GM23338 (cell line): ENCODE results near the gene ACOXL. TPM values are rescaled to one million over a fixed set of nuclear protein-coding genes. Genes with fewer than 3 reads are reported as not detected.

Experiments used
- ATAC-seq: fragments of 200-7000 bp; cut with Tn5 transposase; 3 replicates; pipeline ENCODE4 v1.9.1; 2020
- DNase-seq: peaks from one replicate; pipeline ENCODE4 v3.0.0-alpha.2; 2015; ENCODE audit warnings: low spot score
- H2AFZ ChIP-seq: fragments of 200-600 bp; sonication (generic); 2 replicates; pipeline ENCODE4 v1.8.0; 2016; ENCODE audit warnings: antibody characterized with exemption, mild to moderate bottlenecking, moderate library complexity
- H3F3A ChIP-seq: fragments of 200-600 bp; sonication (generic); replicated peaks from 2 replicates; pipeline ENCODE4 v1.8.0; 2017; ENCODE audit warnings: antibody characterized with exemption, mixed run types, low read depth
- H3K27ac ChIP-seq: fragments of 200-600 bp; sonication (generic); 2 replicates; pipeline ENCODE4 v1.6.1; 2016; ENCODE audit warnings: low read depth
- H3K27me3 ChIP-seq: fragments of 200-600 bp; sonication (generic); 2 replicates; pipeline ENCODE4 v1.8.0; 2016; ENCODE audit warnings: mild to moderate bottlenecking, mixed run types, moderate library complexity; ENCODE audit not compliant: insufficient read depth
- H3K36me3 ChIP-seq: fragments of 200-600 bp; sonication (generic); 2 replicates; pipeline ENCODE4 v1.8.0; 2016; ENCODE audit warnings: mild to moderate bottlenecking; ENCODE audit not compliant: insufficient read depth
- H3K4me1 ChIP-seq: fragments of 200-600 bp; sonication (generic); 2 replicates; pipeline ENCODE4 v1.8.0; 2016; ENCODE audit warnings: mild to moderate bottlenecking, moderate library complexity; ENCODE audit not compliant: insufficient read depth
- H3K4me2 ChIP-seq: fragments of 200-600 bp; sonication (generic); 2 replicates; pipeline ENCODE4 v1.7.1; 2017; ENCODE audit warnings: mixed run types
- H3K4me3 ChIP-seq: fragments of 200-600 bp; sonication (generic); 2 replicates; pipeline ENCODE4 v1.6.1; 2016; ENCODE audit warnings: mixed run types
- H3K79me2 ChIP-seq: fragments of 200-600 bp; sonication (generic); replicated peaks from 2 replicates; pipeline ENCODE4 v1.8.0; 2017; ENCODE audit warnings: mild to moderate bottlenecking; ENCODE audit not compliant: insufficient read depth
- H3K9me2 ChIP-seq: fragments of 200-600 bp; sonication (generic); 2 replicates; pipeline ENCODE4 v1.8.0; 2017; ENCODE audit not compliant: insufficient read depth
- H4K20me1 ChIP-seq: fragments of 200-600 bp; sonication (generic); replicated peaks from 2 replicates; pipeline ENCODE4 v1.8.0; 2017; ENCODE audit warnings: mild to moderate bottlenecking; ENCODE audit not compliant: insufficient read depth
- H3K27ac Mint-ChIP-seq: 2 replicates; pipeline ENCODE4 v1.8.0; 2020; ENCODE audit warnings: inconsistent platforms, mild to moderate bottlenecking, moderate library complexity, mixed read lengths
- H3K27me3 Mint-ChIP-seq: 3 replicates; pipeline ENCODE4 v1.8.0; 2022; ENCODE audit warnings: low read depth, mild to moderate bottlenecking, moderate library complexity, mixed read lengths, inconsistent platforms; ENCODE audit not compliant: insufficient read depth, poor library complexity
- H3K36me3 Mint-ChIP-seq: 3 replicates; pipeline ENCODE4 v1.8.0; 2021; ENCODE audit warnings: low read depth, mild to moderate bottlenecking, inconsistent platforms, moderate library complexity, mixed read lengths
- H3K4me1 Mint-ChIP-seq: 3 replicates; pipeline ENCODE4 v1.8.0; 2020; ENCODE audit warnings: mild to moderate bottlenecking, inconsistent platforms, mixed read lengths
- H3K4me3 Mint-ChIP-seq: 3 replicates; pipeline ENCODE4 v1.8.0; 2021; ENCODE audit warnings: moderate library complexity, mild to moderate bottlenecking, inconsistent platforms, mixed read lengths
- H3K9me3 Mint-ChIP-seq: 3 replicates; pipeline ENCODE4 v1.8.0; 2020; ENCODE audit warnings: moderate library complexity, mild to moderate bottlenecking, inconsistent platforms, mixed read lengths
- CTCF ChIP-seq, 2 experiments: fragments of 200-600 bp in 1 of 2; sonication (generic) in 1 of 2; conservative IDR thresholded peaks; 2 replicates each; pipeline versions ENCODE4 v1.5.1 to v1.6.1; 2016 to 2017; ENCODE audit warnings: antibody characterized with exemption in 2 of 2, low read depth in 2 of 2, mild to moderate bottlenecking in 2 of 2, moderate library complexity in 1 of 2
- EZH2phosphoT487 ChIP-seq: fragments of 200-600 bp; sonication (generic); IDR thresholded peaks from one replicate; pipeline ENCODE4 v1.8.1; 2018; ENCODE audit warnings: antibody characterized with exemption; ENCODE audit not compliant: unreplicated experiment
- NANOG ChIP-seq: IDR thresholded peaks from 2 replicates; pipeline ENCODE4 v1.6.1; 2016; ENCODE audit warnings: antibody characterized with exemption, borderline replicate concordance
- POLR2AphosphoS5 ChIP-seq: IDR thresholded peaks from 2 replicates; pipeline ENCODE4 v1.6.1; 2016; ENCODE audit warnings: antibody characterized with exemption, low read depth
- STAT1 ChIP-seq: IDR thresholded peaks from one replicate; pipeline ENCODE4 v1.6.1; 2016; ENCODE audit warnings: antibody characterized with exemption; ENCODE audit not compliant: unreplicated experiment
- ZNF331 ChIP-seq: fragments of 250-450 bp; sonication (Bioruptor Pico); IDR thresholded peaks from 2 replicates; pipeline ENCODE4 v1.5.0; 2020; ENCODE audit warnings: low read depth, mild to moderate bottlenecking, moderate library complexity
- polyA plus RNA-seq: library from polyadenylated mRNA; unstranded; fragments of >200 nt; fragmentation: Nextera tagmentation; extraction: Ambion mirVana; gene quantifications from 2 replicates; pipeline ENCODE4 v1.2.1, GENCODE V29; 2016
- total RNA-seq: library from RNA; depleted of rRNA; stranded (reverse); fragments of >200 nt; shearing (Covaris generic); gene quantifications from 2 replicates; pipeline ENCODE4 v1.2.3, GENCODE V29; 2014
- TF ChIP-seq, protein P1 (sequence below): IDR thresholded peaks from one replicate; pipeline ENCODE4 v1.6.1; 2018; ENCODE audit warnings: antibody characterized with exemption; ENCODE audit not compliant: unreplicated experiment
- TF ChIP-seq, protein P2 (sequence below): fragments of 250-450 bp; sonication (Bioruptor Pico); IDR thresholded peaks from 2 replicates; pipeline ENCODE4 v1.5.0; 2020; ENCODE audit warnings: mild to moderate bottlenecking, moderate library complexity

ACOXL gene
- total and polyA plus RNA-seq, 2 experiments from 2014 or later = 9.0 to 14.7 TPM

DNA sequence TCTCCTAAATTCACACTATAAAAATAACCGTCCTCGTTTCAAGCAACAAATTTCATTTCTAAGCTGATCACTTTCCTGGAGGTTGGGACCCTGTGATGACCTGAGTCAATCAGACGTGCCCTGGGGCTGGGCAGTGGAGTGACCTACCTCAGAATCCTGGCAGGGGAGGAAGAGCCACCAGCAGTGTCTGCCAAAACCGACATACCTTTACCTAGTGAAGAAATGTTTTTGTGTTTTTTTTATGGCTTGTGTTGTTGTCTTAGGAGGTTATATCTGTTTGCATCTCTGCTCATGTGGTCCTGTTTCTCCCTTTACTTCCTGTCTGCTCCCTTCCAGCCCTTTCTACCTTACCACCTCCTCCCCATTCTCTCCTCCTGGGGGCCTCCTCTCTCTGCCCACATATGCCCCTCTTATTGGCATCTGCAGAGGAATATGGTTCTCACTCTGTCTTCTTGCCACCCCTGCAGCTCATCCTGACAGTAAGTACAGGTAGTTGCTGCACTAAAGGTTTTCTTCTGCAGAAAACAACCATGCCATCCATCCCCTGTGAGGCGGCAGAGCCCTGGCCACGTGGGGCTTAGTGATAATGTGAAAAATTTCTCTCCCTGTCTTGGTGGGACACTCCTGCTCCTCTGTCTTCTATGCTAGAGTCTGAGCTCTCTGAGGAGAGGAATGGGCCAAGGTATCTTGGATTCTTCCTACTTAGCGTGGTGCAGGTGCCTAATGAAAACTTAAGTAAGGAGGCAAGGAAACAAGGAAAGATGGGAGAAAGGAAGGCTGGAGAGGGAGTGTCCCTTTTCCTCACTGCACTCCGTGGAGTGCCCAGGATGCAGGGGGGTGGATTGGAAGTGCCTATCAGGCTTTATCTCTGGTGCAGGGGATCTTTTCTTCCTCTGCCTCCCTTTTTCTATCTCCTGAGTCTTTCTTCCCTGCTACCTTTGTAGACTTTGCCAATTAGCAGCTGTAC lies 15.4 kb downstream of the ACOXL start:
- Mint-ChIP-seq H3K27me3 (peaks cover 10% of the 10 kb centered on the region), H3K4me3 (peak overlapping the region; percentile 2; the same call in 1 of the 3 replicates), H3K27ac (no peak overlapping the region), H3K4me1 (peaks cover 54% of the 10 kb centered on the region), H3K36me3 (0 out of 3 replicates have a peak, but pooled peaks cover 3% of the 10 kb centered on the region), H3K9me3 (no peaks in the 10 kb centered on the region)
- H3K27ac ChIP-seq = no peak overlapping the region; the same call in 1 of the 2 replicates
- H3K4me1 ChIP-seq = peaks cover 37% of the 10 kb centered on the region
- H3K4me3 ChIP-seq = no peak overlapping the region
- H2AFZ ChIP-seq = no peak overlapping the region
- peaks cover 22% of the 10 kb centered on the region for H3K79me2 ChIP-seq
- H3K36me3 ChIP-seq = no peaks in the 10 kb centered on the region
- H3F3A ChIP-seq = 0 out of 2 replicates have a peak, but pooled peaks cover 2% of the 10 kb centered on the region
- DNase-seq (no peak), ATAC-seq (peak; percentile 29)
- no peaks in the 10 kb centered on the region for H4K20me1 ChIP-seq
- H3K4me2 ChIP-seq = peak overlapping the region; percentile 45
- H3K9me2 ChIP-seq = 0 out of 2 replicates have a peak, but pooled peaks cover 7% of the 10 kb centered on the region
- TF ChIP-seq POLR2AphosphoS5 (no peak), NANOG (no peak), ZNF331 (CRISPR knock-in tag) (no peak), EZH2phosphoT487 (no peak), STAT1 (no peak), CTCF (conservative IDR thresholded peaks at IDR 0.05; ENCODE audit: low read depth in 2 of 2) (no peak)
- TF ChIP-seq, protein P1, sequence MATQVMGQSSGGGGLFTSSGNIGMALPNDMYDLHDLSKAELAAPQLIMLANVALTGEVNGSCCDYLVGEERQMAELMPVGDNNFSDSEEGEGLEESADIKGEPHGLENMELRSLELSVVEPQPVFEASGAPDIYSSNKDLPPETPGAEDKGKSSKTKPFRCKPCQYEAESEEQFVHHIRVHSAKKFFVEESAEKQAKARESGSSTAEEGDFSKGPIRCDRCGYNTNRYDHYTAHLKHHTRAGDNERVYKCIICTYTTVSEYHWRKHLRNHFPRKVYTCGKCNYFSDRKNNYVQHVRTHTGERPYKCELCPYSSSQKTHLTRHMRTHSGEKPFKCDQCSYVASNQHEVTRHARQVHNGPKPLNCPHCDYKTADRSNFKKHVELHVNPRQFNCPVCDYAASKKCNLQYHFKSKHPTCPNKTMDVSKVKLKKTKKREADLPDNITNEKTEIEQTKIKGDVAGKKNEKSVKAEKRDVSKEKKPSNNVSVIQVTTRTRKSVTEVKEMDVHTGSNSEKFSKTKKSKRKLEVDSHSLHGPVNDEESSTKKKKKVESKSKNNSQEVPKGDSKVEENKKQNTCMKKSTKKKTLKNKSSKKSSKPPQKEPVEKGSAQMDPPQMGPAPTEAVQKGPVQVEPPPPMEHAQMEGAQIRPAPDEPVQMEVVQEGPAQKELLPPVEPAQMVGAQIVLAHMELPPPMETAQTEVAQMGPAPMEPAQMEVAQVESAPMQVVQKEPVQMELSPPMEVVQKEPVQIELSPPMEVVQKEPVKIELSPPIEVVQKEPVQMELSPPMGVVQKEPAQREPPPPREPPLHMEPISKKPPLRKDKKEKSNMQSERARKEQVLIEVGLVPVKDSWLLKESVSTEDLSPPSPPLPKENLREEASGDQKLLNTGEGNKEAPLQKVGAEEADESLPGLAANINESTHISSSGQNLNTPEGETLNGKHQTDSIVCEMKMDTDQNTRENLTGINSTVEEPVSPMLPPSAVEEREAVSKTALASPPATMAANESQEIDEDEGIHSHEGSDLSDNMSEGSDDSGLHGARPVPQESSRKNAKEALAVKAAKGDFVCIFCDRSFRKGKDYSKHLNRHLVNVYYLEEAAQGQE = no peak
- TF ChIP-seq, protein P2, sequence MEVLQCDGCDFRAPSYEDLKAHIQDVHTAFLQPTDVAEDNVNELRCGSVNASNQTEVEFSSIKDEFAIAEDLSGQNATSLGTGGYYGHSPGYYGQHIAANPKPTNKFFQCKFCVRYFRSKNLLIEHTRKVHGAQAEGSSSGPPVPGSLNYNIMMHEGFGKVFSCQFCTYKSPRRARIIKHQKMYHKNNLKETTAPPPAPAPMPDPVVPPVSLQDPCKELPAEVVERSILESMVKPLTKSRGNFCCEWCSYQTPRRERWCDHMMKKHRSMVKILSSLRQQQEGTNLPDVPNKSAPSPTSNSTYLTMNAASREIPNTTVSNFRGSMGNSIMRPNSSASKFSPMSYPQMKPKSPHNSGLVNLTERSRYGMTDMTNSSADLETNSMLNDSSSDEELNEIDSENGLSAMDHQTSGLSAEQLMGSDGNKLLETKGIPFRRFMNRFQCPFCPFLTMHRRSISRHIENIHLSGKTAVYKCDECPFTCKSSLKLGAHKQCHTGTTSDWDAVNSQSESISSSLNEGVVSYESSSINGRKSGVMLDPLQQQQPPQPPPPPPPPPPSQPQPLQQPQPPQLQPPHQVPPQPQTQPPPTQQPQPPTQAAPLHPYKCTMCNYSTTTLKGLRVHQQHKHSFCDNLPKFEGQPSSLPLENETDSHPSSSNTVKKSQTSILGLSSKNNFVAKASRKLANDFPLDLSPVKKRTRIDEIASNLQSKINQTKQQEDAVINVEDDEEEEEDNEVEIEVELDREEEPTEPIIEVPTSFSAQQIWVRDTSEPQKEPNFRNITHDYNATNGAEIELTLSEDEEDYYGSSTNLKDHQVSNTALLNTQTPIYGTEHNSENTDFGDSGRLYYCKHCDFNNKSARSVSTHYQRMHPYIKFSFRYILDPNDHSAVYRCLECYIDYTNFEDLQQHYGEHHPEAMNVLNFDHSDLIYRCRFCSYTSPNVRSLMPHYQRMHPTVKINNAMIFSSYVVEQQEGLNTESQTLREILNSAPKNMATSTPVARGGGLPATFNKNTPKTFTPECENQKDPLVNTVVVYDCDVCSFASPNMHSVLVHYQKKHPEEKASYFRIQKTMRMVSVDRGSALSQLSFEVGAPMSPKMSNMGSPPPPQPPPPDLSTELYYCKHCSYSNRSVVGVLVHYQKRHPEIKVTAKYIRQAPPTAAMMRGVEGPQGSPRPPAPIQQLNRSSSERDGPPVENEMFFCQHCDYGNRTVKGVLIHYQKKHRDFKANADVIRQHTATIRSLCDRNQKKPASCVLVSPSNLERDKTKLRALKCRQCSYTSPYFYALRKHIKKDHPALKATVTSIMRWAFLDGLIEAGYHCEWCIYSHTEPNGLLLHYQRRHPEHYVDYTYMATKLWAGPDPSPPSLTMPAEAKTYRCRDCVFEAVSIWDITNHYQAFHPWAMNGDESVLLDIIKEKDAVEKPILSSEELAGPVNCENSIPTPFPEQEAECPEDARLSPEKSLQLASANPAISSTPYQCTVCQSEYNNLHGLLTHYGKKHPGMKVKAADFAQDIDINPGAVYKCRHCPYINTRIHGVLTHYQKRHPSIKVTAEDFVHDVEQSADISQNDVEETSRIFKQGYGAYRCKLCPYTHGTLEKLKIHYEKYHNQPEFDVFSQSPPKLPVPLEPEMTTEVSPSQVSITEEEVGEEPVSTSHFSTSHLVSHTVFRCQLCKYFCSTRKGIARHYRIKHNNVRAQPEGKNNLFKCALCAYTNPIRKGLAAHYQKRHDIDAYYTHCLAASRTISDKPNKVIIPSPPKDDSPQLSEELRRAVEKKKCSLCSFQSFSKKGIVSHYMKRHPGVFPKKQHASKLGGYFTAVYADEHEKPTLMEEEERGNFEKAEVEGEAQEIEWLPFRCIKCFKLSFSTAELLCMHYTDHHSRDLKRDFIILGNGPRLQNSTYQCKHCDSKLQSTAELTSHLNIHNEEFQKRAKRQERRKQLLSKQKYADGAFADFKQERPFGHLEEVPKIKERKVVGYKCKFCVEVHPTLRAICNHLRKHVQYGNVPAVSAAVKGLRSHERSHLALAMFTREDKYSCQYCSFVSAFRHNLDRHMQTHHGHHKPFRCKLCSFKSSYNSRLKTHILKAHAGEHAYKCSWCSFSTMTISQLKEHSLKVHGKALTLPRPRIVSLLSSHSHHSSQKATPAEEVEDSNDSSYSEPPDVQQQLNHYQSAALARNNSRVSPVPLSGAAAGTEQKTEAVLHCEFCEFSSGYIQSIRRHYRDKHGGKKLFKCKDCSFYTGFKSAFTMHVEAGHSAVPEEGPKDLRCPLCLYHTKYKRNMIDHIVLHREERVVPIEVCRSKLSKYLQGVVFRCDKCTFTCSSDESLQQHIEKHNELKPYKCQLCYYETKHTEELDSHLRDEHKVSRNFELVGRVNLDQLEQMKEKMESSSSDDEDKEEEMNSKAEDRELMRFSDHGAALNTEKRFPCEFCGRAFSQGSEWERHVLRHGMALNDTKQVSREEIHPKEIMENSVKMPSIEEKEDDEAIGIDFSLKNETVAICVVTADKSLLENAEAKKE (CRISPR knock-in tag) = no peak
- no peaks in the 10 kb centered on the region for H3K27me3 ChIP-seq
